Osteocyte (in vitro differentiated cells): ENCODE measurements around the gene THRA. TPM values are rescaled to one million over a fixed set of nuclear protein-coding genes. Genes with fewer than 3 reads are reported as not detected.

Experiments
- DNase-seq: peaks from one replicate; pipeline ENCODE4 v3.0.0; 2021; ENCODE audit warnings: mixed read lengths; ENCODE audit not compliant: unreplicated experiment; ENCODE audit errors: extremely low spot score
- H3K27ac Mint-ChIP-seq: one replicate; pipeline ENCODE4 v1.8.0; 2021; ENCODE audit warnings: mild to moderate bottlenecking, mixed read lengths; ENCODE audit not compliant: unreplicated experiment
- H3K27me3 Mint-ChIP-seq: one replicate; pipeline ENCODE4 v1.8.0; 2021; ENCODE audit warnings: mixed read lengths; ENCODE audit not compliant: unreplicated experiment
- H3K36me3 Mint-ChIP-seq: one replicate; pipeline ENCODE4 v1.8.0; 2021; ENCODE audit warnings: mixed read lengths; ENCODE audit not compliant: unreplicated experiment
- H3K4me1 Mint-ChIP-seq: one replicate; pipeline ENCODE4 v1.8.0; 2021; ENCODE audit warnings: mixed read lengths; ENCODE audit not compliant: unreplicated experiment
- H3K4me3 Mint-ChIP-seq: one replicate; pipeline ENCODE4 v1.8.0; 2021; ENCODE audit warnings: mild to moderate bottlenecking, moderate library complexity, mixed read lengths; ENCODE audit not compliant: unreplicated experiment
- H3K9me3 Mint-ChIP-seq: one replicate; pipeline ENCODE4 v1.8.0; 2021; ENCODE audit warnings: mixed read lengths; ENCODE audit not compliant: unreplicated experiment
- total RNA-seq: library from RNA; stranded (reverse); gene quantifications from 2 replicates; pipeline ENCODE4 v1.2.1, GENCODE V29; 2021
- TF ChIP-seq, protein P1 (sequence below): fragments of 200-600 bp; sonication (generic); IDR thresholded peaks from 2 replicates; pipeline ENCODE4 v1.5.0; 2021; ENCODE audit warnings: antibody characterized with exemption, mild to moderate bottlenecking, moderate library complexity

THRA gene
- total RNA-seq, 1 donor from 2014 or later: 44.6 TPM

DNA sequence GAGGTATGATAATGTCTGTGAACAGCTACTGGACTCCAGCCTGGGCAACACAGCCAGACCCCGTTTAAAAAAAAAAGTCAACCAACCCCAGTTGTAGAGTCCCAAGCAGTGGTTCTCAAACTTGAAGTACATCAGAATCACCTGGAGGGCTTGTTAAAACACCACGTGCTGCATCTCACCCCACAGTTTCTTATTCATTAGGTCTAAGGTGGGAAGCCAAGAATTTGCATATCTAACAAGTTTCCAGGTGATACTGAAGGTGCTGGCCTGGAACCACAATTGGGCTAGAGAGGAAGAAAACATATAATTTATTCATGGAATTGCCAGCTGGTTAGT, 52.3 kb downstream of the THRA start:
- H3K4me1 Mint-ChIP-seq: peaks cover 59% of the 10 kb centered on the region
- no peak for DNase-seq
- TF ChIP-seq, protein P1, sequence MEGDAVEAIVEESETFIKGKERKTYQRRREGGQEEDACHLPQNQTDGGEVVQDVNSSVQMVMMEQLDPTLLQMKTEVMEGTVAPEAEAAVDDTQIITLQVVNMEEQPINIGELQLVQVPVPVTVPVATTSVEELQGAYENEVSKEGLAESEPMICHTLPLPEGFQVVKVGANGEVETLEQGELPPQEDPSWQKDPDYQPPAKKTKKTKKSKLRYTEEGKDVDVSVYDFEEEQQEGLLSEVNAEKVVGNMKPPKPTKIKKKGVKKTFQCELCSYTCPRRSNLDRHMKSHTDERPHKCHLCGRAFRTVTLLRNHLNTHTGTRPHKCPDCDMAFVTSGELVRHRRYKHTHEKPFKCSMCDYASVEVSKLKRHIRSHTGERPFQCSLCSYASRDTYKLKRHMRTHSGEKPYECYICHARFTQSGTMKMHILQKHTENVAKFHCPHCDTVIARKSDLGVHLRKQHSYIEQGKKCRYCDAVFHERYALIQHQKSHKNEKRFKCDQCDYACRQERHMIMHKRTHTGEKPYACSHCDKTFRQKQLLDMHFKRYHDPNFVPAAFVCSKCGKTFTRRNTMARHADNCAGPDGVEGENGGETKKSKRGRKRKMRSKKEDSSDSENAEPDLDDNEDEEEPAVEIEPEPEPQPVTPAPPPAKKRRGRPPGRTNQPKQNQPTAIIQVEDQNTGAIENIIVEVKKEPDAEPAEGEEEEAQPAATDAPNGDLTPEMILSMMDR: no peak
- H3K9me3 Mint-ChIP-seq: no peaks in the 10 kb centered on the region
- peak overlapping the region; percentile 89 for H3K27ac Mint-ChIP-seq
- no peaks in the 10 kb centered on the region for H3K27me3 Mint-ChIP-seq
- no peaks in the 10 kb centered on the region for H3K36me3 Mint-ChIP-seq
- H3K4me3 Mint-ChIP-seq: no peak overlapping the region

DNA sequence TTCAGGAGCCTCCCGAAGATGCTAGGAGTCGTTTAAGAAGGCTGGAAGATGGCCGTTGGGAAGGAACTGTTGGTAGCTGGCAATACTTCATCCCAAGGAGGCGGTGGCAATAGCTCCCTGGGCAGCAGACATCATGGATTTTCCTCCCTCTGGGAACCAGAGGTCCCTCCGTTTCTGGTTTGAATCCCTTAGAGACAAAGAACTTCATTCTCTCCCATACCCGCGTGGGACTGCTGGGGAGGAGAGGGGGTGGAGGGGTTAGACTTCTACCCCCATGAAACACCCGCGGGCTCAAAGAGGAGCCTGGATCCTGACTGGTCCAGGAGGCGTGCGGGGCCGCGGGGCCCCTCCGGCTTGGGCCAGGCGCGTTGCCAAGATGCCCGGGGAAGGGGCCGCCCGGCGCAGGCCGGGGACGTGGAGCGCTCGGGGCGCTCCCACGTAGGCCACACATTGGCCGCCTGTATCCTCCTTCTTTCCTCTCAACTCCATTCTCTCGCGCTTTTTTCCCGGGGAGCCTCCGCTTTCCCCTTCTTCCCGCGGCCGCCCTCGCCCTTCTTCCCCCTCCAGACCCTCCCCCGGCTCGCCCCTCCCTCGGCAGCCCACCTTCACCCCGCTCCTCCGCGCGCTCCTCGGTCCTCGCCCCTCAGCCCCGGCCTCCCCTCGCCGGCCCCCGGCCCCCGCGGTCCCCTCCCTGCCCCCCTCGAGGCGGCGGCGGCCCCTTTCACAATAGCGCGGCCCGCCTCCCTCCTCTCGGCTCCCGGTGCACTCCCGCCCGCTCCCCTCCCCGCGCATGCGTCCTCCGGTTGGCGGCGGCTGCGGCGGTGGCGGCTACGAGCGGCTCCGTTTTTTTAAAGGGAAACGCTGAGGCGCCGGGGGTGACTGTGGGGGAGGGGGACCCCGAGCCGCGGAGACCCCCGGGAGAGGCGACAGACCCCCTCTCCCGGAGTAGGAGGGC, 58.7 kb downstream of the THRA start, which contains the start of gene MSL1:
Gene MSL1, plus strand, starts transcription at position 791 of the 955 bp plus-strand sequence. CDS start 642 bp downstream, outside the sequence.
- no peaks in the 10 kb centered on the region for H3K9me3 Mint-ChIP-seq
- H3K4me3 Mint-ChIP-seq: peak within 1 kb of the TSS; percentile 99
- H3K27me3 Mint-ChIP-seq: no peaks in the 10 kb centered on the region
- peak within 1 kb of the TSS; percentile 87 for H3K27ac Mint-ChIP-seq
- peak; percentile 97 for DNase-seq
- TF ChIP-seq, protein P1: no peak
- peaks cover 32% of the 10 kb centered on the region for H3K4me1 Mint-ChIP-seq
- H3K36me3 Mint-ChIP-seq: peaks cover 6% of the 10 kb centered on the region

DNA sequence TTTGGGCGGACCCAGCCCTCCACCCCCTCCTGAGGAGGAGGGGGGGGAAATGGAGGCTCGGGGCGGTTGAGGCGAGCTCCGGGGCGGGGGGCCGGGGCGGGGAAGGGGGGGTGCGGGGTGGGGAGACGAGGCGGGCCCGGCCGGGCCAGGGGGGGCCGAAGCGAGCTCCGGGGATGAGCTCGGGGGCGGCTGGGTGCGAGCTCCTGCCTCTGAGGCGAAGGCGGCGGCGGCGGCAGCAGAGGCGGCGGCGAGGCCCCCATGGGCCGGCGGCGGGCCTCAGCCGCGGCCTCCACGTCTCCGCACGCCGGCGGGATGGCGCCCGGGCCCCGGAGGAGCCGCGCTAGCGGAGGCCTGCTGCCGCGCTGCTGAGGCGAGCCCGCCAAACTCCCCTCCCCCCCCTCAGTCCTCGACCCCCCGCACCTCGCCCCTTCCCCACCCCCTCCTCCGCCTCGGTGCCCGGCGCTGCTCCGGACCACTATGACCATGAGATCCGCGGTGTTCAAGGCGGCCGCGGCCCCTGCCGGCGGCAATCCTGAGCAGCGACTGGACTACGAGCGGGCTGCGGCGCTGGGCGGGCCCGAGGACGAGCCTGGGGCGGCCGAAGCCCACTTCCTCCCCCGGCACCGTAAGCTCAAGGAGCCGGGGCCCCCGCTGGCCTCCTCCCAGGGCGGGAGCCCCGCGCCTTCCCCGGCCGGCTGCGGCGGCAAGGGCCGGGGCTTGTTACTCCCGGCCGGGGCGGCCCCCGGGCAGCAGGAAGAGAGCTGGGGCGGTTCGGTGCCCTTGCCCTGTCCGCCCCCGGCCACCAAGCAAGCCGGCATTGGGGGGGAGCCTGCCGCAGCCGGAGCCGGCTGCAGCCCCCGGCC, 59.6 kb downstream of the THRA start:
- H3K27me3 Mint-ChIP-seq: no peaks in the 10 kb centered on the region
- H3K9me3 Mint-ChIP-seq: no peaks in the 10 kb centered on the region
- peak overlapping the region; percentile 99 for H3K4me3 Mint-ChIP-seq
- peaks cover 32% of the 10 kb centered on the region for H3K4me1 Mint-ChIP-seq
- TF ChIP-seq, protein P1: peak; percentile 32
- H3K27ac Mint-ChIP-seq: no peak overlapping the region
- peak; percentile 87 for DNase-seq
- peaks cover 9% of the 10 kb centered on the region for H3K36me3 Mint-ChIP-seq

DNA sequence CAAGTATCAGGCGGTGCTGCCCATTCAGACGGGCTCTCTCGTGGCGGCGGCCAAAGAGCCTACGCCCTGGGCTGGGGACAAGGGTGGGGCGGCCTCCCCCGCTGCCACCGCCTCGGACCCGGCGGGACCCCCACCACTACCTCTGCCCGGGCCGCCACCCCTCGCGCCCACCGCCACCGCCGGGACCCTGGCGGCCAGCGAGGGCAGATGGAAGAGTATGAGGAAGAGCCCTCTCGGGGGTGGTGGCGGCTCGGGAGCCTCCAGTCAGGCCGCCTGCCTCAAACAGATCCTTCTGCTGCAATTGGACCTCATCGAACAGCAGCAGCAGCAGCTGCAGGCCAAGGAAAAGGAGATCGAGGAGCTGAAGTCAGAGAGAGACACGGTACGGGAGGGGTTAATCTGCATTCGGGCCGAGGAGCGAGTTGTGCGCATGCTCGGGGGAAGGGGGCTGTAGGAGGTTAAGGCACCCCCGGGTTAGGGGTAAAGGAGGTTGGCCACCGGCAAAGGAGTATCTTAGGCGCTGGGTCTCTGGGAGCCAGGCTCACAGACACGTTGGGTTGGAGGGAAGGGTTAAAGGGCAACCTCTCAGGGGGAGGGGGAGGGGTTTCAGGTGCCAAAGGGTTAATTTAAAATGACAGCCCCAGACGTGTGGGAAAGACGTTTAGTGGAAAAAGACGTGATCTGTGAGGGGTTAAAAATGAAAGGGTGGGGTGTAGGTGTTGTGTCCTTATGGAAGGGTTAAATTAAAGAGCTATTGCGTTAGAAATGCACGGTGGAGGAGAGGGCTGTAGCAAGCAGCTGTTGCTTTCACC, 60.4 kb downstream of the THRA start:
- Mint-ChIP-seq H3K9me3 (no peaks in the 10 kb centered on the region), H3K27me3 (no peaks in the 10 kb centered on the region), H3K4me1 (peaks cover 32% of the 10 kb centered on the region), H3K4me3 (peak overlapping the region; percentile 99), H3K36me3 (peaks cover 13% of the 10 kb centered on the region), H3K27ac (peak overlapping the region; percentile 93)
- TF ChIP-seq, protein P1: peak; percentile 3
- DNase-seq: peak; percentile 88
